OCI-LY3 (cell line): ENCODE measurements around the gene SLC38A11.

ENCODE experiments used
- H2AFZ ChIP-seq: fragments of 200-600, 300-600 bp; shearing (Covaris generic); 2 replicates; pipeline ENCODE4 v1.6.0; 2014; ENCODE audit warnings: antibody characterized with exemption, low read depth, low read length
- H3K27ac ChIP-seq: fragments of 200-600, 300-600 bp; sonication (generic); 2 replicates; pipeline ENCODE4 v1.5.1; 2014; ENCODE audit warnings: mild to moderate bottlenecking, low read length, moderate library complexity, mixed read lengths
- H3K27me3 ChIP-seq: fragments of 200-600, 300-600 bp; sonication (generic); 2 replicates; pipeline ENCODE4 v1.6.1; 2014; ENCODE audit warnings: low read depth, low read length, mixed read lengths
- H3K36me3 ChIP-seq: fragments of 200-600, 300-600 bp; sonication (generic); replicated peaks from 2 replicates; pipeline ENCODE3; 2014; ENCODE audit warnings: low read depth, low read length, mixed read lengths
- H3K4me1 ChIP-seq: fragments of 300-600, 200-600 bp; sonication (generic); 2 replicates; pipeline ENCODE4 v1.6.1; 2014; ENCODE audit warnings: low read length, mixed read lengths
- H3K4me2 ChIP-seq: fragments of 200-600, 300-600 bp; sonication (generic); 2 replicates; pipeline ENCODE4 v1.6.1; 2014; ENCODE audit warnings: low read length, mixed read lengths
- H3K4me3 ChIP-seq: fragments of 300-600, 200-600 bp; sonication (generic); 2 replicates; pipeline ENCODE4 v1.5.1; 2014; ENCODE audit warnings: antibody characterized with exemption, mild to moderate bottlenecking, low read length, moderate library complexity
- H3K79me2 ChIP-seq: fragments of 300-600, 200-600 bp; shearing (Covaris generic); 2 replicates; pipeline ENCODE4 v1.6.1; 2014; ENCODE audit warnings: mild to moderate bottlenecking, low read length, mixed read lengths
- H3K9ac ChIP-seq: fragments of 300-600, 200-600 bp; shearing (Covaris generic); 2 replicates; pipeline ENCODE4 v1.6.0; 2014; ENCODE audit warnings: mild to moderate bottlenecking, low read length, moderate library complexity
- H3K9me3 ChIP-seq: fragments of 200-600, 300-600 bp; shearing (Covaris generic); 2 replicates; pipeline ENCODE4 v1.6.1; 2014; ENCODE audit warnings: low read length, mixed read lengths; ENCODE audit not compliant: insufficient read depth
- H4K20me1 ChIP-seq: fragments of 200-600, 300-600 bp; sonication (generic); 2 replicates; pipeline ENCODE4 v1.6.1; 2016; ENCODE audit warnings: low read length, mixed read lengths; ENCODE audit not compliant: insufficient read depth
- EZH2phosphoT487 ChIP-seq: fragments of 200-600 bp; shearing (Covaris generic); IDR thresholded peaks from 2 replicates; pipeline ENCODE4 v1.6.1; 2018; ENCODE audit warnings: antibody characterized with exemption, mixed run types, low read depth
- TF ChIP-seq, protein P1 (sequence below): fragments of 200-600, 300-600 bp; sonication (generic); IDR thresholded peaks from 2 replicates; pipeline ENCODE4 v1.5.1; 2014; ENCODE audit warnings: antibody characterized with exemption, low read length, low read depth

SLC38A11 gene

GRCh38 chr2:164847291-164847690 lies 108.0 kb downstream of the SLC38A11 start:
- no peak for TF ChIP-seq EZH2phosphoT487
- Histone ChIP-seq H2AFZ (no peak overlapping the region), H3K4me2 (no peak overlapping the region), H3K79me2 (no peaks in the 10 kb centered on the region), H3K36me3 (no peaks in the 10 kb centered on the region), H4K20me1 (no peaks in the 10 kb centered on the region), H3K9ac (no peak overlapping the region), H3K4me3 (no peak overlapping the region), H3K27ac (no peak overlapping the region), H3K27me3 (no peaks in the 10 kb centered on the region), H3K9me3 (no peaks in the 10 kb centered on the region), H3K4me1 (peaks cover 29% of the 10 kb centered on the region)

DNA sequence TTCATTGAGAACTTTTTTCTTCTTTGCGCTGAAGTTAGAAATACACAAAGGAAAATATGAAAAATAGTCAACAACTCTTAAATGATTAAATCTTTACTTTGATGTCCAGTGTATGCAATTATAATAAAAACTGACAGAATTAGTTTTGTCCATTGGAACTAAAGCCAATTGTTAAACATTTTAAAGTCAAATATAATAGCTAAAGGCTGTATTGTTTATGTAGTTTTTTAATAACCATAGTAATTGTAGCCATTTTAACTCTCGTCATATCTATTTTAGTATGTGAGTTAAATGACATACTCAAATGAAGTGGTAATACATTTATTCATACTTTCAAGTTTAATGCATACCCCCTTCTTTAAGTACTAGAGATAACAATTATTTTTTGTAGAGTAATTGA lies 109.0 kb downstream of the SLC38A11 start:
- no peaks in the 10 kb centered on the region for H3K79me2 ChIP-seq
- no peaks in the 10 kb centered on the region for H3K36me3 ChIP-seq
- TF ChIP-seq, protein P1, sequence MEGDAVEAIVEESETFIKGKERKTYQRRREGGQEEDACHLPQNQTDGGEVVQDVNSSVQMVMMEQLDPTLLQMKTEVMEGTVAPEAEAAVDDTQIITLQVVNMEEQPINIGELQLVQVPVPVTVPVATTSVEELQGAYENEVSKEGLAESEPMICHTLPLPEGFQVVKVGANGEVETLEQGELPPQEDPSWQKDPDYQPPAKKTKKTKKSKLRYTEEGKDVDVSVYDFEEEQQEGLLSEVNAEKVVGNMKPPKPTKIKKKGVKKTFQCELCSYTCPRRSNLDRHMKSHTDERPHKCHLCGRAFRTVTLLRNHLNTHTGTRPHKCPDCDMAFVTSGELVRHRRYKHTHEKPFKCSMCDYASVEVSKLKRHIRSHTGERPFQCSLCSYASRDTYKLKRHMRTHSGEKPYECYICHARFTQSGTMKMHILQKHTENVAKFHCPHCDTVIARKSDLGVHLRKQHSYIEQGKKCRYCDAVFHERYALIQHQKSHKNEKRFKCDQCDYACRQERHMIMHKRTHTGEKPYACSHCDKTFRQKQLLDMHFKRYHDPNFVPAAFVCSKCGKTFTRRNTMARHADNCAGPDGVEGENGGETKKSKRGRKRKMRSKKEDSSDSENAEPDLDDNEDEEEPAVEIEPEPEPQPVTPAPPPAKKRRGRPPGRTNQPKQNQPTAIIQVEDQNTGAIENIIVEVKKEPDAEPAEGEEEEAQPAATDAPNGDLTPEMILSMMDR, result no peak
- no peak for TF ChIP-seq EZH2phosphoT487
- no peaks in the 10 kb centered on the region for H3K9me3 ChIP-seq
- H3K4me3 ChIP-seq, result no peak overlapping the region
- H3K4me1 ChIP-seq, result peaks cover 30% of the 10 kb centered on the region
- no peak overlapping the region for H3K9ac ChIP-seq
- no peak overlapping the region for H3K27ac ChIP-seq
- no peak overlapping the region for H3K4me2 ChIP-seq
- no peak overlapping the region for H2AFZ ChIP-seq
- no peaks in the 10 kb centered on the region for H4K20me1 ChIP-seq
- H3K27me3 ChIP-seq, result no peaks in the 10 kb centered on the region
